D341Med (cell line): ENCODE measurements around the gene RPL27A.

Experiments used
- DNase-seq: peaks from one replicate; pipeline ENCODE4 v3.0.0; 2012; ENCODE audit warnings: low spot score

Gene RPL27A

GRCh38 chr11:8721609-8722500 is 39.3 kb downstream of the RPL27A start:
- no peak for DNase-seq

DNA sequence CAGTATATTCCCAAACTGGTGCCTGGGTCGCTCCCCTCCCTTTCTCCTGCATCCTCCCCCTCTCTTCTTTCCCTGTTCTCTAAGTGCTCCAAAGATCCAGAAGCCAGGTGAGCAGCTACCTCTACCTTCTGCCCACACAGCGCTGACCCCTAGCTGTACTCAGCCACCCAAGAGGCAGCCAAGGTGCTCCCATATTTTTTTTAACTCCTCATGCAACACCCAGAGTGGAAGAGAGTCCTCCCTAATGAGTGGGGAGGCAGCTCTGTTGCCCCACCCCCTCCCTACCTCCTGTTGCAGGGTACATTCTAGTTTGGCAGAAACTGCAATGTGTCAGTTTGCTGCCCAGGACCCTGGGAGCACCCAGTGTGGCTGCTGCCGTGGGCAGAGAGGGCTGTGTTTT is 40.2 kb downstream of the RPL27A start:
- DNase-seq: no peak

GRCh38 chr11:8723711-8724110 is 41.1 kb downstream of the RPL27A start:
- DNase-seq: no peak

DNA sequence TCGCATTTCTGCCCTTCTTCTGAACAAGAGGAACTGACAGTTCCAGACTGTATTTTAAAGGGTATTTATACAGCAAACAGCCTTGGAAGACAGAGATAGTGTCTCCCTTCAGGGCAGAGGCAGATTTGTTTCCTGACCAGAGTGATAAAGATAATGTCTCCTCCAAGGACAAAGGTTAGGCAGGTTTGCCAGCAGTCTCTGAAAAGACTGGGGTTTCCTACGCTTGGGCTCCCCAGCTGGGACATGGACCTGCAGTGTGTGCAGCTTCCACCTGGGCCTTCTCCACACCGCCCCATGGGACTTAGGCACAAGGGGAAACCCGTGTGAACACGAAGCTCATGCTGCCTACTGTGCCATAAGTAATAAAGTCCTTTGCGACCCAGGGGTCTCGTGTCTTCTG is 42.1 kb downstream of the RPL27A start:
- DNase-seq: no peak

DNA sequence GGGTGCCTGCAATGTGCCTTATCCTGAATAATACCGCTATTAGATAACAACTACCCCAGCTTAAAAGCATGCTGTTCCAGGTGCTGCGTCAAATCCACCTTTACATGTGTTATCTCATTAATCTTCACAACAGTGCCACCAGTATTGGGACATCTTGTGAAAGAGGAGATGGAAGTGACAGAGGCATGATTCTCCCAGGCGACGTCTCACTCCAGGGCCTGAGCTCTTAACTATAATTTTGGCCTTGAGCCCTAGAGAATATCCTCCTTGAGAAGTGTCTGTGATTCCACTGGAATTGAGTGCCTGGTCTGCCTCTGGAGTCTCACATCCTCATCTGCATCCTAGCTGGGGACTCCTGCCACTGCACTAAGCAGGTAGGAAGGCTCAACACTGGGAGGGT is 43.8 kb downstream of the RPL27A start:
- DNase-seq: no peak

DNA sequence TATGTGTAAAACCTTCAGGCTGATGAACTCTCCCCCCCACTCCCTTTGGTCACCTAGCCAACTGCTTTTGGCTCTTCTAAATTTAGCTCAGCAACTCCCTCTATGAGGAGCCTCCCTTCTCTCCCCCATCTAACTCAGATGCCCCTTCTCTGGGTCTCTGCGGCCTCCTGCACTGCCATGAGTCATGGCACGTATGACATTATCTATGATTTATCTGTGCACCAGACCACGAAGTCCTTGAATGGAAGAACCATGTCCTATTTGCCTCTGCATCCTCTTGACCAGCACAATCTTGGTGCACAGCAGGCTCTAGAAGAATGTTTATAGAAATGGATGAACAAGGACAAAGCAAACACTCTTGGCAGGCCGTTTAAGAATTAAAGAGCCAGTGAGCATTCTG is 46.0 kb downstream of the RPL27A start:
- no peak for DNase-seq

- no peak for DNase-seq
Observed at GRCh38 chr11:8729067-8729466, 46.5 kb downstream of the RPL27A start.

DNA sequence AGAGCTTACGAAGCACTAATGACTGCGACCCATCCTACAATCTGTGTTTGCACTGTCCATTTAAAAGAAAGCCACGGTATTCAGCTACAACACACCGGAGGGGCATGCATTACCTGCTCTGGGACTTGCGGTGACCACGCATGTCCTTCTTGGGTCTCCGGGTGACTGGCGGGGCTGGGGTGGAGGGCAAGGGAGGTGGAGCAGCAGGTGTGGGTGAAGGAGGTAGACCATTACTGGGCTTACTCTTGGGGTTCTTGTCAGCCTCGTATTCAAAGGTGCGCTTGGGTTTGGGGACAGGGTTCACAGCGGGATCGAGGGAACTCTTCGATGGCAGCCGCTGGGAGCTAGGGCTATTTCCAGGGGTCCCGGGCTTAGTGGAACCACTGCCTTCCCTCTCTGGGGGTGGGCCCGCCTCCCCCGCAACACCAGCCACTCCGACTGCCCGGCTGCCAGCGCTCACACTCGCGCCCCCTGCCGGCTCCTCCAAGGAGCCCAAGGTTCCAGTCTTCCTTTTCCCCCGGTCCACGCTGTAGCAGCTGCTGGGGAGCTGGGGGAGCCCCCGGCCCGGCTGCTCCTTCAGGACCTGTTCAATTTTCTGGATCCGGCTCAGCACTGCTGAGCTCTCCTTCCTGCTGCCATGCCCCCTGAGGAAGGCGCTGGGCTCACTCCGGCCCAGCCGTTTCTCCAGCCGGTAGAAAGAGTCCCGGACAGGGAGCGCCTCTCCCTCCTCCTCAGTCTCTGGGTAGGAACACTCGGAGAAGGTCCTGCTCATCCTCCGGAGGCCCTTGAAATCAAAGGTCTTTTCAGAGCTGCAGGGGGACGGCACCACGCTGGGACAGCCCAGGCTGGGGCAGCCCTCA is 47.5 kb downstream of the RPL27A start:
- DNase-seq: no peak

DNA sequence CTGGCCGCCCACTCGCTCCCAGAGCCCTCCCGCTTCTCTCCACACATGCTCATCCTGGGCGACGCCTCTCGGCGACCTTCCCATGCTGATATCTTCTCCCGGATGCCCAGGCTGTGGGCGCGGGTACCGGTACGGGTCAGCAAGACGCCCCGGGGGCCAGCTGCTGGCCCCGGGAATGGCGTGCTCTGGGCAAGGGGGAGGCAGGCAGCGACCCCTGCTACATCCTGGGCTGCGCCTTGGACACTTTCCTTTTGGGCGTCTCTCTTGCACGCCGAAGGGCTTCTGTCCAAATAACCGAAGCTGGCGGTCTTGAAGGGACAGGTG is 48.1 kb downstream of the RPL27A start:
- DNase-seq: no peak

GRCh38 chr11:8731647-8732323 is 49.2 kb downstream of the RPL27A start:
- no peak for DNase-seq

DNA sequence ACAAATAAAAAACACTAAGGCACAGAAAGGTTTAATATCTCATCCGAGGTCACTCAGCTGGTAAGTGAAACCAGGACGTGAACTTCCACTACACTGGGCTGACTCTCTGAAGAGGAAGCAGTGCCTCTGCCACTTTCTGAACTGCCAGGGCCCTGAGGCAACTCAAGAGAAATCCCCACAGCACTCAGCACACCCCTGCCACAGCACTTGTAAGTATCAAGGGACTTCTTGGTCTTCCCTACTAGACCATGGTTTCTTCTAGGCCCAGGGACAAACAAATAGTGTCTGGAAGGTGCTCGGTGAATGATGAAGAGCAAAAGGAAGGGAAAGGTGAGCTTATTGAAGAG is 49.7 kb downstream of the RPL27A start:
- DNase-seq: no peak

DNA sequence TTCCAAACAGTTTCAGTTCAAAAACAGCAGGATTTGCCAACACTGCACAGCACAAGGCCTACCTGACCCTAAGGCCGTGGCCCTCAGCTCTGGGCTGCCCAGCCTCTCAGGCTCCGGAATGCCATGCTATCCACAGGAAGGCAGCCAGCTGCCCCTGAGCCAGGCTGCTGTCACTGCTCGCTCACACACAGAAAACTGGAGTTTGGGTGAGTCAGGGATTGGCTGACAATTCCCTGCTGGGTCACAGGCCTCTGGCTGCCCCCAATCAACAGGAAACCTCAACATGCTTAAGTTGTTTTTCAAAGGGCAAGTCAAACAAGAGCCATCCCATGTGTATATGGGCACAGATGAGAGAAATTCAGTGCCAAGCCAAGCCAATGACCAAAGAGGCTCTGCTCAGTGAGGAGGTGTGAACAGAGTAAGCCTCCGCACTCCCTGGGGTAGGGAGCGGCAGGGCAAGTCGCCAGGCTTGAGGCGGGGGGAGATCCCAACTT is 50.2 kb downstream of the RPL27A start:
- no peak for DNase-seq

GRCh38 chr11:8733852-8734251 is 51.3 kb downstream of the RPL27A start:
- DNase-seq: no peak

DNA sequence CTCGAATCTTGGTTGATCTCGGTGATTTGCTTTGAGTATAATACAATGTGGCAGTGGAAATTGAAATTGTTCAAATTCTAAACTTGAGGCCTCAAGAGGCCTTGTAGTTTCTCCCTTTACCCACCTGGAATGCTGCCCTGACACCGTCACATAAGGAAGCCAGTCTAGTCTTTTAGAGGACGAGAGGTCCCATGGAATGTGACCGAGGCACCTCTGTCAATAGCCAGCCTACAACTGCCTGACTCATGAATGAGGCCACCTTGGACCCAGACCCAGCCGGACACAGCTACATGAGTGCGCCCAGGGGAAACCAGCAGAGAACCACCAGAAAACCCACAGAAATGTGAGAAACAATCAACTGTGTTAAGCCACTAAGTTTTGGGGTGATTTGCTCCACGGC is 52.5 kb downstream of the RPL27A start:
- no peak for DNase-seq

- DNase-seq: no peak
Observed at GRCh38 chr11:8739309-8739793, 56.8 kb downstream of the RPL27A start.
